Measurements from ENCODE around the gene LIPT1. TPM values are rescaled to one million over a fixed set of nuclear protein-coding genes. Genes with fewer than 3 reads are reported as not detected.

LIPT1 gene
- total RNA-seq, 3 donors from 2014 or later, result 9.8 to 11.0 (median 10.8) TPM

DNA sequence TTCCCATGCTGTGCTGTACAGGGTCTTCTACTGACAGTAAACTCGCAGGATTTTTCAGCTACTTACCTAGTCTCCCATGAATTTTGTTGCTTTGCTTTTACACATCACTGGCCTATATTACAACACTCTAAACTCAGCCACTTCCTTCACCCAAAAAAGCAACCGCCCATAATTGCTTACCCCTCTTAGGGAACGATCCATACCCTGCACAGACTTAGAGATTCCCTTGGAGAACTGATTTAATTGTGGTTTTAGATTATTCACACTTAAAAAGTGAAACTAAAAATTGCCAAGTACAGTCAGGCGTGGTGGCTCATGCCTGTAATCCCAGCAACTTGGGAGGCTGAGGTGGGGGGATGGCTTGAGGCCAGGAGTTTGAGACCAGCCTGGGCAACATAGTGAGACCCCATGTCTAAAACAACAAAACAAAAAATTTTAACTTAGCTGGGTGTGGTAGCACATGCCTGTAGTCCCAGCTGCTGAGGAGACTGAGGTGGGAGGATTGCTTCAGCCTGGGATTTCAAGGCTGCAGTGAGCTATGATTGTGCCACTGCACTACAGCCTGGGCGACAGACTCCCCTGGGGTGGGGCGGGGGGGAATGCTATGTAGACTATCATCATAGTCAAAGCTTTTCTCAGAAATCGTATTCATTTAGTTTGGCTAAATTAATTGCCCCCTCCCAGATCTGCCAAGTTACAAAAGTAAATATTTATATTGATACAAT is 45.5 kb downstream of the LIPT1 start:
- no peak overlapping the region for H3K27ac ChIP-seq
- H3K4me1 ChIP-seq, result no peaks in the 10 kb centered on the region
- intact Hi-C loops (cut with DNase I; ENCODE audit: low total_unique reads), result no loop called here
- no peaks in the 10 kb centered on the region for H3K27me3 ChIP-seq
- H3K9me3 ChIP-seq, result peaks cover 0 to under 1% of the 10 kb centered on the region in 2 donors
- no peak overlapping the region for H3K4me3 ChIP-seq
- no peaks in the 10 kb centered on the region for H3K36me3 ChIP-seq
- no peak for DNase-seq (ENCODE audit: low spot score in 2 of 2)
- TF ChIP-seq, protein P1, sequence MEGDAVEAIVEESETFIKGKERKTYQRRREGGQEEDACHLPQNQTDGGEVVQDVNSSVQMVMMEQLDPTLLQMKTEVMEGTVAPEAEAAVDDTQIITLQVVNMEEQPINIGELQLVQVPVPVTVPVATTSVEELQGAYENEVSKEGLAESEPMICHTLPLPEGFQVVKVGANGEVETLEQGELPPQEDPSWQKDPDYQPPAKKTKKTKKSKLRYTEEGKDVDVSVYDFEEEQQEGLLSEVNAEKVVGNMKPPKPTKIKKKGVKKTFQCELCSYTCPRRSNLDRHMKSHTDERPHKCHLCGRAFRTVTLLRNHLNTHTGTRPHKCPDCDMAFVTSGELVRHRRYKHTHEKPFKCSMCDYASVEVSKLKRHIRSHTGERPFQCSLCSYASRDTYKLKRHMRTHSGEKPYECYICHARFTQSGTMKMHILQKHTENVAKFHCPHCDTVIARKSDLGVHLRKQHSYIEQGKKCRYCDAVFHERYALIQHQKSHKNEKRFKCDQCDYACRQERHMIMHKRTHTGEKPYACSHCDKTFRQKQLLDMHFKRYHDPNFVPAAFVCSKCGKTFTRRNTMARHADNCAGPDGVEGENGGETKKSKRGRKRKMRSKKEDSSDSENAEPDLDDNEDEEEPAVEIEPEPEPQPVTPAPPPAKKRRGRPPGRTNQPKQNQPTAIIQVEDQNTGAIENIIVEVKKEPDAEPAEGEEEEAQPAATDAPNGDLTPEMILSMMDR (IDR thresholded peaks at IDR 0.05), result no peak
- TF ChIP-seq POLR2A (IDR thresholded peaks at IDR 0.05) (no peak), POLR2AphosphoS5 (IDR thresholded peaks at IDR 0.05) (no peak)

DNA sequence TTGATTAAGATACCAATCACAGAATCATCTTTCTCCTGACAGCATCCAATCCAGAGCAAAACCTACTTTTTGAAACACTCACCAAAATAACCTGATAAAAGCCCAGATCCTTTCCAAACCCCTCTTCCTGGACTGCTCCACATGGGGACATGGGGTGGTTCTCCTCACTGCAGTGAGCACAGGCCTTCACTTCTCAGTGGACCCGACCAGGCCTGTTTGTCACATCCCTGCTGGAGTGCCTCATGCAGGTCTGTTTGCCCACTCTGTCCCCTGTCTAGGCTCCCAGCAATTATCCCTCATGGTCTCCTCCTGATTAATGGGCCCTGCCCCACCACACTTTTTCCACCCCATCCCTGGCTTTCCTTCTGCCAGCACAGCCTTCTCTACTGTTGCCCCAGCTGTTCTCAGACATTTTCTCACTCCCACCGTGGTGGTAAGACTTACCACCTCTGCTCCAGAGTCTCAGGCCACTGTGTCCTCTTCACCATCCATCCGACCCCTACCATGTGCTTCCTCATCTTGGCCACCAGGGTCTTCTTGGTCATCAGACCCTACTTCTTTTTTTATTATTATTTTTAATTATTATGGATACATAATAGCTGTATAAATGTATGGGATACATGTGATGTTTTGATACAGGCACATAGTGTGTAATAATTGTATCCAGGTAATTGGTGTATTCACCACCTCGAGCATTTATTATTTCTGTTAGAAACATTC is 47.4 kb downstream of the LIPT1 start:
- no peak for DNase-seq (ENCODE audit: low spot score in 2 of 2)
- Histone ChIP-seq H3K9me3 (peaks cover 3 to 9% of the 10 kb centered on the region in 2 donors), H3K36me3 (no peaks in the 10 kb centered on the region), H3K4me3 (no peak overlapping the region), H3K27ac (no peak overlapping the region), H3K27me3 (no peaks in the 10 kb centered on the region), H3K4me1 (no peaks in the 10 kb centered on the region)
- intact Hi-C loops (cut with DNase I; ENCODE audit: low total_unique reads), result no loop called here
- TF ChIP-seq POLR2AphosphoS5 (IDR thresholded peaks at IDR 0.05), result no peak
- TF ChIP-seq POLR2A (IDR thresholded peaks at IDR 0.05), result no peak
- TF ChIP-seq, protein P1 (IDR thresholded peaks at IDR 0.05), result no peak

DNA sequence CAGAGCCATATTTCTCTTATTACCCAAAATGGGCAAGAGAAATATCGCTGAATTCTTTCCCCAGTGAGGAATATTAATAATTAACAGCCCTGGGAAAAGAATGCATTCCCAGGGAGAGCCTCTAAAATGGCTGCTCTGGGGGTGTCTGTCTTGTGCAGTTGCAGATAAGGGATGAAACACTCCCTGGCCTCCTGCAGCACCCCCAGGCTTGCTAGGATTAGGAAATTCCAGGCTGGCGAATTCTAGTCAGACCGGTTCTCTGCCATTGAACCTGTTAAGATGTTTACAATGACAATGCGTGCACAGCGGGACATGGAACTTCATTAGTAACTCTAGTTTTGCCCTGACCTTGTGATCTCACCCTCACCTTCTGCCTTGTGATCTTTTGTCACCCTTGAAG is 50.7 kb downstream of the LIPT1 start:
- no peaks in the 10 kb centered on the region for H3K4me1 ChIP-seq
- TF ChIP-seq POLR2AphosphoS5 (IDR thresholded peaks at IDR 0.05), result no peak
- no peak for TF ChIP-seq POLR2A (IDR thresholded peaks at IDR 0.05)
- TF ChIP-seq, protein P1 (IDR thresholded peaks at IDR 0.05), result no peak
- no peak overlapping the region for H3K4me3 ChIP-seq
- H3K36me3 ChIP-seq, result no peaks in the 10 kb centered on the region
- intact Hi-C loops (cut with DNase I; ENCODE audit: low total_unique reads), result no loop called here
- no peak overlapping the region for H3K27ac ChIP-seq
- no peaks in the 10 kb centered on the region for H3K27me3 ChIP-seq
- DNase-seq (ENCODE audit: low spot score in 2 of 2), result no peak
- H3K9me3 ChIP-seq, result peaks cover 3 to 9% of the 10 kb centered on the region in 2 donors

Other genes starting within 250 kb of the LIPT1 start
- 10 to 100 TPM in 2 of 3 donors, under 1 TPM in 1; 0.96 to 12.1 (median 10.8) TPM for gene CRACDL, start 218.7 kb upstream of the LIPT1 start, total RNA-seq
- gene C2orf15, start 13.3 kb upstream of the LIPT1 start, total RNA-seq, result 1 to 10 TPM; 1.6 to 4.8 (median 2.6) TPM
- gene TSGA10, start within 50 bp of the LIPT1 start, total RNA-seq, result 10 to 100 TPM in 2 of 3 donors, 1 to 10 TPM in 1; 7.2 to 40.2 (median 17.1) TPM
- 10 to 100 TPM; 23.6 to 41.1 (median 33.3) TPM for gene MITD1, start 26.1 kb downstream of the LIPT1 start, total RNA-seq
- gene MRPL30, start 26.2 kb downstream of the LIPT1 start, total RNA-seq, result 10 to 100 TPM; 30.4 to 37.5 (median 35.1) TPM
- gene LYG2, start 100.7 kb downstream of the LIPT1 start, total RNA-seq, result not detected
- gene LYG1, start 146.2 kb downstream of the LIPT1 start, total RNA-seq, result 1 to 10 TPM in 2 of 3 donors, under 1 TPM in 1; 0.80 to 4.3 (median 2.2) TPM
- 10 to 100 TPM; 31.7 to 54.4 (median 47.0) TPM for gene TXNDC9, start 181.4 kb downstream of the LIPT1 start, total RNA-seq
- 10 to 100 TPM; 32.5 to 53.7 (median 42.3) TPM for gene EIF5B, start 182.4 kb downstream of the LIPT1 start, total RNA-seq